Measurements from ENCODE around the gene TP53TG5. TPM values are rescaled to one million over a fixed set of nuclear protein-coding genes. Genes with fewer than 3 reads are reported as not detected.

The TP53TG5 gene
- total and polyA plus RNA-seq, 2 of the 8 experiments (the other 6 are each of a cell fraction or from before 2014, with no cell fraction given) = not detected

DNA sequence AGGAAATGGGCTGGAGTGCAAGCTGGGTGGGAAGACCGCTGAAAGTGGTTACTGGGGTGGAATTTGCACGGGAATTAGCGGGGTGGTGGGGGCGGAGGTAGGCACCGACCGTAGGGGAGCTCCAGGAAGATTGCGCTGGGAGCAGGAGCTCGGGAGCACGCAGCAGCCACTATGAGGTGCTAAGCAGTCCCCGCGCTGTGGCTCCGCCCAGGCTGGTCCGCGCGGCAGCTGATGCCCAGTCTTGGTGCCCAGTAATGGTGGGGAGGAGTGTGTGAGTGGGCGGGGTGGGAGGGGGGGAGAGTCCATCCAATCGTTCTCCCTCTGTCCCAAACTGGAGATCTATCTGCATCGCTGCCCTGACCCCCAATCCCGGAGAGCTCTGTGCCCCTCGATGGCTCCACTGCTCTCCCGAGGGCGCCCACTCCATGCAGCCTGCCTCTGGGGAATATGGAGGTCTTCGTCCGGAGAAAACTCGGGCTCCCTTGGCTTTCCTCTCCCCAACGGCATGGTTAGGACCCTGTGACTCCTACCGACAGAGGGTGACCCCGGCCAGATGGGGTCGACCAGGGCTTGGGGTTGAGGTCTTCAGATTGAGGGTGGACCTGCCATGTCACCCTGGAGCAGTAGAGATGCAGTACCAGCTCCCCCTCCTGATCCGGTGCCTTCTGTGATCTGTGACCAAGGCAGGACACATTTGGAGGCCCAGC, 5.3 kb downstream of the TP53TG5 start:
- Histone ChIP-seq H4K20me1 (replicated peaks in 1 of 2; ENCODE audit: control insufficient read depth in 1 of 2, insufficient read depth in 2 of 2, low read length in 2 of 2) (no peaks in the 10 kb centered on the region), H3K18ac (ENCODE audit: extremely low read depth, low read length) (peak overlapping the region; percentile 48), H2BK5ac (ENCODE audit: low read depth, low read length) (no peak overlapping the region), H3K9me3 (ENCODE audit: insufficient read depth in 2 of 2, low read depth in 1 of 2, low read length in 1 of 2) (no peaks in the 10 kb centered on the region), H3K56ac (replicated peaks; ENCODE audit: insufficient read length, low read depth, low read length) (no peak overlapping the region), H3K79me2 (ENCODE audit: control insufficient read depth in 1 of 2, insufficient read depth in 2 of 2, low read length in 2 of 2) (no peaks in the 10 kb centered on the region), H2BK20ac (ENCODE audit: low read length) (no peak overlapping the region), H3K4me2 (ENCODE audit: insufficient read depth in 1 of 2, low read depth in 2 of 2, low read length in 2 of 2) (peak overlapping the region; percentile 54 to 86), H3K9ac (replicated peaks in 1 of 4; ENCODE audit: extremely low read depth in 1 of 4, low read depth in 3 of 4, low read length in 3 of 4) (no peak overlapping the region), H3K23me2 (ENCODE audit: low read depth, low read length) (peaks cover 4% of the 10 kb centered on the region), H2AFZ (ENCODE audit: low read length) (peak overlapping the region; percentile 84), H4K8ac (ENCODE audit: extremely low read depth, insufficient read depth, low read length) (no peak overlapping the region; the same call in 1 of the 2 replicates), H3K23ac (ENCODE audit: insufficient read length) (no peak overlapping the region), H3K4me1 (replicated peaks in 1 of 4; ENCODE audit: control insufficient read depth in 3 of 4, insufficient read depth in 4 of 4, low read length in 3 of 4) (peaks cover 0 to 14% (median 9%) of the 10 kb centered on the region in 4 experiments; a peak in 6 of 7 replicates), H2AK5ac (ENCODE audit: low read depth, low read length) (no peak overlapping the region), H2BK12ac (ENCODE audit: low read depth, low read length) (peak overlapping the region; percentile 43; the same call in 1 of the 2 replicates), H3K27ac (ENCODE audit: low read depth, low read length) (no peak overlapping the region), H2BK15ac (ENCODE audit: low read length) (no peak overlapping the region; the same call in 1 of the 2 replicates), H4K5ac (ENCODE audit: insufficient read length, low read depth, low read length) (no peak overlapping the region), H3K79me1 (ENCODE audit: low read depth, low read length) (no peaks in the 10 kb centered on the region), H3K4ac (replicated peaks; ENCODE audit: insufficient read length, low read depth, low read length) (no peak overlapping the region), H3K14ac (ENCODE audit: insufficient read length) (no peak overlapping the region), H3K4me3 (ENCODE audit: extremely low read depth in 1 of 4, insufficient read depth in 2 of 4, low read depth in 3 of 4, low read length in 4 of 4) (peak overlapping the region; percentile 27 to 63 (median 45); a peak in 7 of 8 replicates), H2BK120ac (replicated peaks; ENCODE audit: low read depth, low read length) (no peak overlapping the region), H3K27me3 (replicated peaks in 1 of 4; ENCODE audit: control insufficient read depth in 3 of 4, extremely low read depth in 1 of 4, insufficient read depth in 3 of 4, low read length in 3 of 4) (peaks cover 0 to 12% (median 9%) of the 10 kb centered on the region in 4 experiments; a peak in 3 of 7 replicates), H3K36me3 (ENCODE audit: control insufficient read depth in 2 of 4, insufficient read depth in 4 of 4, low read length in 3 of 4) (peaks cover 0 to 4% (median 1%) of the 10 kb centered on the region in 4 experiments; a peak in 1 of 8 replicates), H4K91ac (replicated peaks; ENCODE audit: insufficient read length, low read length) (no peak overlapping the region)
- ChIA-PET CTCF (ENCODE audit: partially characterized antibody) (interaction anchor here (0.7 to 11.9 kb wide), 33 partner anchors 9 to 426 kb away, joined by 3 to 186 read pairs (median 12); partner anchors contain the start of genes DBNDD2, PIGT, SDC4 and SYS1), POLR2A (ENCODE audit: partially characterized antibody) (interaction anchor here (0.6 to 4.5 kb wide), 10 partner anchors 9 to 76 kb away, joined by 3 to 42 read pairs (median 5); partner anchors contain the start of genes DBNDD2, PIGT and SYS1)
- FAIRE-seq (no peak), DNase-seq (ENCODE audit: low read depth in 1 of 2, low spot score in 2 of 2) (peak in 1 of 2 experiments; percentile 58)
- 36% methylated on average over 28 of the region's 30 CpGs; no CpG with 5 or more reads in 1 of the 2 experiments for WGBS, 2 experiments (ENCODE audit: extremely low coverage in 1 of 2, insufficient coverage in 1 of 2, insufficient read length in 1 of 2, insufficient replicate concordance in 2 of 2, low coverage in 1 of 2, low lambda C conversion rate in 2 of 2, missing lambda C conversion rate in 1 of 2)
- no peak for TF ChIP-seq BCL11A (IDR thresholded peaks at IDR 0.05; ENCODE audit: low read depth in 2 of 2, low read length in 2 of 2)

Data from H1 (cell line).